NCI-H187 treated with DMSO at 0.1 percent for 48 hours (cell line): Measurements from ENCODE around the gene ITCH.
A peak's percentile ranks its signal among the peaks of the same experiment; 100 is the strongest.
"Not testable (repeated sequence)": the region's sequence is repeated elsewhere in the genome, so short reads cannot be mapped to it uniquely, and the experiment has no call there.

Experiments used
- DNase-seq: peaks from one replicate; lab custom pipeline; 2025; lab: John Stamatoyannopoulos, UW

ITCH gene

DNA sequence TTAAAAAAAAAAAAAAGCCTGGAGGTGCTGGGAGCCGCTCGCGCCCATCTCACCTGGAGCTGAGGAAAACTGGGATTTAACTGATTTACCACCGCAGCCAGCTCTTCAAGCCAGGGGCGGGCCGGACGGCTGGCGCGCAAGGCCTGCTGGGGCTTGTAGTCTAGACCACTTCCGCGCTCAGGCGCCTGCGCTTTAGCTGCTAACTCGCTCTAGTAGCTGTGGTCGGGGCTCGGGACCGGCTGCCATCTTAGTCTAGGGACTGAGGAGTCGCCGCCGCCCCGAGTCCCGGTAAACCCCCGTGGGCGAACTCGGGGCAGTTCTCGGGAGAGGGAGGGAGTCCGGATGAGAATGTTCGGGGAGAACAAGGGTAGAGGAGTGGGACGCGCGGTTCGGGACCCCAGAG is at the start of gene ITCH:
TSS of gene ITCH (plus strand) at position 212 of the 403 bp plus-strand sequence. CDS start 30,539 bp downstream, outside the sequence.
- DNase-seq: peak; percentile 53

DNA sequence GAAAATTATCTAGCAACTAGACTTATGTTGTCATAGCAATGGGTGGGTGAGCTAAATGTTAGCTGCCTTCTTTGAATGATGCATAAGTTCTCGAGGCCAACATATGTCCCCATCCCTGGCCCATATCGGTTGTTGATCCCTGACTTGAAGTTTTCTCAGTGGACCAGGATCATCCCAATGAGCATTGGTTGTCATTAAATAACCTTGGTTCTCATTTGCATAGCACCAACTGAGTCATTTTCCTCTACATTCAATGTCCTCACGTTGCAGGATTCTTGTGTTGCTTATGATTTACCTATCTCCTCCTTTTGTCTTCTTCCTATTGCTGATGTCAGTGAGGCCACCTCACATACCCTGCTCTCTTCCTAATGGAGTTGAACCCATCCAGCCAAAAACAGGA is 47.8 kb upstream of the ITCH start:
- DNase-seq: no peak

DNA sequence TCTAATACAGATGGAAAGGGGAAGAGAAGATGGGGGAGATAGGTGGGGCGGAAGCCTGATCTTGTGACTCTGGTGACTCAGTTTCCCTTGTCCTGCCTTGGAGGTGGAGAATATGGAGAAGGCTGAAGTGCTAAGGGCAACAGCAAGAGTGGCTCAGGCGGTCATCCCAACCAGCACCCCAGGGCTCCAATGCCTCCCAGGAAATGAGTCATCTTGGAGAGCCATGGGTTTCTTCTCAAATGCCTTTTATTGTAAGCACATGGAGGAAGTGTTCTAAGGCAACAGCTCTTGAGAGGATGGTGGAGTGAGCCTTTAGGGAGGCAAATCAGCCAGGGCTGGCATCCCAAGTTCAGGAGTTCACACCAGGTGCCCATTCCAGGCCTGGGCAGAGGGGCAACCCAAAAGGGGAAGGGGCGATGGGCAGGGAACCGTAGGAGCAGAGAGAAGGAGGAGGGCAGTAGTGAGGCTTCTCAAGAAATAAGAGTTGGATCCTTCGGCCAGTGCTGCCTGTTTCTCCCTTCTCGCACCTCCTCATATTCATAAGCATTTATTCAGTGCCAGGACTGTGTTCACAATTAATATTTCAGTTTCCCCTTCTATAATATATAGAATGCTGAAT is 46.8 kb upstream of the ITCH start:
- DNase-seq: no peak

DNA sequence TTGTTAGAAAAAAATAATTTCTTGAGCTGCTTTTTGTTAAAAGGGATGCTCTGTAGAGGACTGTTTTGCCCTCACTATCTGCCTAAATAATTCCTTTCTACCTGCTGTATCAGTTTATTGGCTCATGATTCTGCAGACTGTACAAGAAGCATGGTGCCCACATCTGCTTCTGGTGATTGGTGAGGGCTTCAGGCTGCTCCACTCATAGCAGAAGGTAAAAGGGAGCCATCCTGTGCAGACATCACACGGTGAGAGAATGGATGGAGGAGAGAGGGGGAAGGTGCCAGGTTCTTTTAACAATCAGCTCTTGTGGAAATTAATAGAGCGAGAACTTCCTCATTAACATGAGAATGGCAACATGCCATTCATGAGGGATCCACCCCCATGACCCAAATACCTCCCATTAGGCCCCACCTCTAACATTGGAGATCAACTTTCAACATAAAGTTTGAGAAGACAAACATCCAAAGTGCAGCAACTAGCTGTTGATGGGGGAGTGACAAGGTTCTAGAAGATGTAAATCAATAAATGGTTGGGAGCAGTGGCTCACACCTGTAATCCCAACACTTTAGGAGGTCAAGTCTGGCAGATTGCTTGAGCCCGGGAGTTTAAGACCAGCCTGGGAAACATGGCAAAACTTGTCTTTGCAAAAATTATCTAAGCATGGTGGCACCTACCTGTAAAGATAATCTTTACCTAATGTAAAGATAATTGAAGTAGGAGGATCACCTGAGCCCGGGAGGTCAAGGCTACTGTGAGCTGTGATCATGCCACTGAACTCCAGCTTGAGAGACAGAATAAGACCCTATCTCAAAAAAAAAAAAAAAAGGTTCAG is 44.2 kb upstream of the ITCH start:
- DNase-seq: no peak

DNA sequence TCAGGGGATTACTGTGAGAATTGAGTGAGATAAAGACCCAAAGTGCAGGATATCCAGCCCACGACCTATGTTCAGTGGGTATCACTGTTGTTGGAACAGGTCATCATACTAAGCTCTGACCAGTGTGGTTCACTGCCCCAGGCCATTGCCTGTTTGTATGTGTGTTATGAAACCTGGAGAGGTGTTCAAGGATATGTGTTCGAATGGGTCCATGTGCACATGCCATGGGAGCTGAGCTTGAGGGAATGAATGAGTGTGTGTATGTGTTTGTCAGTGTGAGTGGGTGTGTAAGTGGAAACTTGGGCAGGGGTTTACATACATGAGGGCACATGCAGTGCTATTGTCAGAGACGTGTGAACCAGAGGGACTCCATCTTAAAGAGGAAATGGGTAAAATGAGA is 42.2 kb upstream of the ITCH start:
- DNase-seq: no peak

- DNase-seq: no peak
Measured at GRCh38 chr20:34322267-34323105, 40.6 kb upstream of the ITCH start.

DNA sequence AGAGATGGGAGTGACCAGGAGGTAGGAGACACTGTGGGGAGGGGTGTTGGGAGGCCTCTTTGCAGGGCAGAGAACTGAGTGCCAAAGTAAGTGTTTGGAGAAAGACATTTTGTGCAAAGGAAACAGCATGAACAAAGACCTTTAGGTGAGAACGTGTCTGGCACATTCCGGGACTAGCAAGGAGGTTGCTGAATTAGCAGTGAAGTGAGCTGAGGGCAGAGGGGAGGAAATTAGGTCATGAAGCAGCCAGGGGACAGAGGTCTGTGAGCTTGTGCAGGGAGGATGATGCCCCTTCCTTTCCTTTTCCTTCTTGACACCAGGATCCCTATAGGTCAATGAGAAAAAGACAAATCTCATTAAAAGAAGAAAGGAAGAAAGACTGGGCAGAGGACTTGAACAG is 38.5 kb upstream of the ITCH start:
- no peak for DNase-seq

GRCh38 chr20:34328207-34328606 is 34.9 kb upstream of the ITCH start:
- DNase-seq: not testable (repeated sequence)

DNA sequence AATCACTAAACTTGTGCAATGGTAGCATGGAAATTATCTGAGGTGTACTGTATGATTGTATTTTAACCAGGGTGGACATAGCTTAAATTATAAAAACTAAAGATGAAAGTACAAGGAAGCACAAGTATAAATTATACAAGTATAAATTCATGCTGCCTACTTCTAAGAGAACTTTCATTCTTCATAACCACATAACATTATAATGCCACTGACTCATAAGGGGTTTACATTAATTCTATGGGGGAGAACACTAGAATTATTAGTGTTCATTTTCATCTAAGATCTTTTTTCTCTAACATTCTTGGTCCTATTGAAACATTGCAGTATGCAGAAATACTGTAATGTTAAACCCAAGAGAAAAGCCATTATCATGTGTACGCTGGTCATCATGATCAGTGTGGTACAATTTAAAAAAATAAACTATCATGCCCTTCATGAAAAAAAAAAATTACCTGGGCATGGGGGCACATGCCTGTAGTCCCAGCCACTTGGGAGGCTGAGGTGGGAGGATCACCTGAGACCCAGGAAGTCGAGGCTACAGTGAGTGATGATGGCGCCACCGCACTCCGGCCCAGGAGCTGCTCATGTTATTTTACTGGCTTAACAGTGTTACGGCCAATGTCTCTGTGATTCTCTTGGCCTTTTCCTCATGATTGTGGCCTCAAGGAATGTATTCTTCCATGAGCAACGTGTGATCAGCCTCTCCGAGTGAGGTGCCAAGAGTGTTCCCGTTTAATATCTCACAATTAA is 34.0 kb upstream of the ITCH start:
- DNase-seq: no peak

GRCh38 chr20:34330861-34331544 is 32.1 kb upstream of the ITCH start:
- DNase-seq: not testable (repeated sequence)

DNA sequence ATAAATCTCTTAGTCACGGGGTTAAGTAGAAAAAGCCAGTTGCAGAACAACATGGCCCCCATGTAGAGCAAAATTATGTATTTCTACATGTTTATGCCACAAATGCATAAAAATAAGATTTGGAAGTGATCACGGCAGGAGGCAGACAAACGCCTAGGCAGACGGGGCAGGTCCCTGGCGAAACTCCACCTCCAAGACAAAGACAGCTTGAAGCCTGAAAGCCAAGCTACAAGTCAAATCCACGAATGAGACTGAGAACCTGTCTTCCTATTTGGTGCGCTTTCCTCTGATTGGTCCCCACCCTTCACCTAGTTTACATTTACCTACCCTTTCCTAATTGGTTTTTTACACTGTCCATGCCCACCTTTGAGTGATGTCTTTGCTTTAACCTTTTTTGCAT is 31.2 kb upstream of the ITCH start:
- DNase-seq: no peak

DNA sequence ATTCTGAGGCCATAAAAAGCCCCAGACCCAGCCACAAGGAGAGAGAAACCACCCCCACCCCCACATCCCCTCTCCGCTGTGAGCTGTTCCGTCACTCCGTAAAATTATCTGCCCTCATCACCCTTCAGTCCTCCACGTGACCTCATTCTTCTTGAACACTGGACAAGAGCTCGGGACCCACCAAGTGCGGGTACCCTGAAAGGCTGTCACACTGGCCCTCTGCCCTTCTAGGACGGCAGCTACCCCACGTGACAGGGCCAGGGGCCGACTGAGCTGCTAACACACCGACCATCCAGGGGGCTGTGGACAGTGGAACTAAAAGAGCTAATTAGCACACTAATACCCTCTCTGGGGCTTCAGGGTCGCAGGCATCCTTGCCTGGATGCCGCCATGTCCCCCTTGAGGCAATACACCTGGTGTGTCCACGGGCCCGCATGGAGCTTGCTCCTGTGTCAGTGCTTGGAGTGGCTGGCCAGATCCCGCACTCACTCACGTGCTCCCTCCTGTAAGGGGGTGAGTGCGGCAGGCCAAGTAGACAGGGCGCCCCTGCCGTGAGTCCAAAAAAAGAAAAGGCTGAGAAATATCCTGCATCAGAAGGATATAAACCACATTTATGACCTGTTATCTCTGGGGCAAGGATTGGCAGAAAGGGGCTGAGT is 30.7 kb upstream of the ITCH start:
- DNase-seq: no peak

DNA sequence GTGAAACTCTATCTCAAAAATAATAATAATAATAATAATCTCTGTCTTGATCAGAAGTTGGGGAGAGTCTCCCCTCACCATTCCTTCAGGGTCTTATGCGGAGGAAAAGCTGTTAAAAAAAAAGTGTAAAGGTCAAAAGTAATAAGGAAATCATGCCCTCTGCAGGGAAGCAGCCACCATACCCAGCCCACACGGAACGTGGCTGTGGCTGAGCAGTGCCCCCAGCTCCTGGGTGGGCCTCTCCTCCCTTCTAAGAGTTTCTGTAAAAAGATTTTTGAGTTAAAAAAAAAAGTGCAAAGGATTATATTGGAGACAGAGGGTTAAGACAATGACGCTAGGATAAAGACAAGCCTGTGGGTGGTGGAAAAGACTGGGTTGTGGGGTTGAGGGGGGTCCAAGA is 29.3 kb upstream of the ITCH start:
- DNase-seq: no peak

DNA sequence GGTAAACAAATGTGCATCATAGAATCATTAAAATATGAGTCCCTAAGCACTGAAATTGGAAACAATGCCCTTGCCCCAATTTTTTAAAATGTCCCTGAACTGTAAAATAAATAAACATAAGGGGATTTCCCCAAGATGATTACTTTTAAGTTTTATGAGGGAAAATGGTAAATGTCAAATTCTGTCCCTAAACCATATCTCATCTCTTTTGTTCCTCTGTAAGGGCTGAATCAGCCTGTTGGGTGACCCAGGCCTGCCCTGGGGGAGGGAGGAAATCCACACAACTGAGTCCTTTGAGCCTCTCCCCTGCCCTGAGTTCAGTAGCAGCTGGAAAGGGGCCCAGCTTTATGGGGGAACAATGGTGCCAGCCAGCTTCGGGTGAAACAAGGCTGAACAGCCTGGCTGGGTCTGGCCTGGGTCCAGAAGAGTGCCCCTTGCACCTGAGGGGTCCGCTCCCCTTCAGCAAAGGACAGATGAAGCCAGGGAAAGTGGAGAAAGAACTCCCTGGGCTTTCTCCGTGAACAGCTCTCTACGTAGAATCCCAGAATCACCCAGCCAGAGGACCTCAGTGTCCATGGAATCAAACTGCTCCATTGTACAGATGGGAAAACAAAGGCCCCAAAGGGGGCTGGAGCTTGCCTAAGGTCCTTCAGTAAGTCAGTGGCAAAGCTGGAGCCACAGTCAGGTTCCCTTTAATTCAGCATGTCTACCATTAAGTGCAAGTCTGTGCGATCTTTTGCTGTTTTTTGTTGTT is 28.2 kb upstream of the ITCH start:
- DNase-seq: no peak

DNA sequence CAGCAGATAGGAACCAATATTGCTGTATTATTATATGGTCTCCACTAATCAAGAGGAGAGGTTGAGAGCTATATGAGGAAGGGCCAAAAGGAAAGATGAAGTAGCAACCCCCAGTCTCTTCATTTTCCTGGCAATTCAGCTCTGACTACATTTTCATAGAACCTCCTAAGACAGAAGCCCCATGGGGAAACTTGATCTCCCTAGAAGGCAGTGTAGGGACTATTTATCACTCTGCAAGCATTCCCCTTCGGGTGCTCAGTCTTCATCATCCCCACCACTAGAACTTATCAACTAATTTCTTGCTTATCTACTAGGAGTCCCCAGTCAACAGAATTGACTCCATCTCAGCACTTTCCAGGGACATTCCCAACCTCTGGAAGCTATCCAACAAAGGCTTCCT is 25.5 kb upstream of the ITCH start:
- no peak for DNase-seq

DNA sequence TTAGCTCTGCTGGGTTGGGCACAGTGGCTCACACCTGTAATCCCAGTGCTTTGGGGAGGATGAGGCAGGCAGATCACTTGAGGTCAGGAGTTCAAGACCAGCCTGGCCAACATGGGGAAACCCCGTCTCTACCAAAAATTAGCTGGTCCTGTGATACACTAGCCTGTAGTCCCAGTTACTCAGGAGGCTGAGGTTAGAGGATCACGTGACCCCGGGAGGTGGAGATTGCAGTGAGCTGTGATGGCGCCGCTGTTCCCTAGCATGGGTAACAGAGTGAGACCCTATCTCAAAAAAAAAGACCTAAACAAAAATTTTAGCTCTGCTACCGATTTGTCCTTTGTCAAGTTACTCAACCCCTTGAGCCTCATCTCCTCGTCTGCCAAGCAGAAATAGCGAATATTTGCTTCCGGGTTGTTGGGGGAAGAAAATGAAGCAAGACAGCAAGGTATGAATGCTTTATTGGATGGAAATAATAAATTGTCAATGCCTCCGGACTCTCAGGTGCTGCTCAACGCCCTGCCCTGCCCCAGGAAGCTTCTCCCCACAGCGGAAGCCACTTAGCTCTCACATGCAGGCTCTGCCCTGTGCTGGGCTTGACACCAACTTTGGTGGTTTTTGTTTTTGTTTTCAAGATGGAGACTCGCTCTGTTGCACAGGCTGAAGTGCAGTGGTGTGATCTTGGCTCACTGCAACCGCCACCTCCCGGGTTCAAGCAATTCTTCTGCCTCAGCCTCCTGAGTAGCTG is 24.9 kb upstream of the ITCH start:
- no peak for DNase-seq

DNA sequence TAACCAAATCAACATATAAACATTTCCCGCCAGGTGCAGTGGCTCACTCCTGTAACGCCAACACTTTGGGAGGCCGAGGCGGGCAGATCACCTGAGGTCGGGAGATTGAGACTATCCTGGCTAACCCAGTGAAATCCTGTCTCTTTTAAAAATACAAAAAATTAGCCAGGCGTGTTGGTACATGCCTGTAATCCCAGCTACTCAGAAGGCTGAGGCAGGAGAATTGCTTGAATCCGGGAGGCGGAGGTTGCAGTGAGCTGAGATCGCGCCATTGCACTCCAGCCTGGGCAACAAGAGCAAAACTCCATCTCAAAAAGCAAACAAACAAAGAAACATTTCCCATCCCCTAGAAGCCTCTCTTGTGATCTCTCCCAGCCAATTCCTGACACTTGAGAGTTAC is 22.3 kb upstream of the ITCH start:
- DNase-seq: not testable (repeated sequence)

DNA sequence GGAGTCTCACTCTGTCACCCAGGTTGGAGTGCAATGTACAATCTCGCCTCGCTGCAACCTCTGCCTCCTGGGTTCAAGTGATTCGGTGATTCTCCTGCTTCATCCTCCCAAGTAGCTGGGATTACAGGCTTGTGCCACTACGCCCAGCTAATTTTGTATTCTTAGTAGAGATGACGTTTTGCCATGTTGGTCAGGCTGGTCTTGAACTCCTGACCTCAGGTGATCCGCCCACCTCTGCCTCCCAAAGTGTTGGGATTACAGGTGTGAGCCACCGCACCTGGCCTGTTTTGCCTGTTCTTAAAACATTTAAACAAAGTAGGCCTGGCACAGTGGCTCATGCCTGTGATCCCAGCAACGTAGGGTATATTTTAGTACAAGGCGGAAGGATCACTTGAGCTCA is 21.9 kb upstream of the ITCH start:
- not testable (repeated sequence) for DNase-seq

DNA sequence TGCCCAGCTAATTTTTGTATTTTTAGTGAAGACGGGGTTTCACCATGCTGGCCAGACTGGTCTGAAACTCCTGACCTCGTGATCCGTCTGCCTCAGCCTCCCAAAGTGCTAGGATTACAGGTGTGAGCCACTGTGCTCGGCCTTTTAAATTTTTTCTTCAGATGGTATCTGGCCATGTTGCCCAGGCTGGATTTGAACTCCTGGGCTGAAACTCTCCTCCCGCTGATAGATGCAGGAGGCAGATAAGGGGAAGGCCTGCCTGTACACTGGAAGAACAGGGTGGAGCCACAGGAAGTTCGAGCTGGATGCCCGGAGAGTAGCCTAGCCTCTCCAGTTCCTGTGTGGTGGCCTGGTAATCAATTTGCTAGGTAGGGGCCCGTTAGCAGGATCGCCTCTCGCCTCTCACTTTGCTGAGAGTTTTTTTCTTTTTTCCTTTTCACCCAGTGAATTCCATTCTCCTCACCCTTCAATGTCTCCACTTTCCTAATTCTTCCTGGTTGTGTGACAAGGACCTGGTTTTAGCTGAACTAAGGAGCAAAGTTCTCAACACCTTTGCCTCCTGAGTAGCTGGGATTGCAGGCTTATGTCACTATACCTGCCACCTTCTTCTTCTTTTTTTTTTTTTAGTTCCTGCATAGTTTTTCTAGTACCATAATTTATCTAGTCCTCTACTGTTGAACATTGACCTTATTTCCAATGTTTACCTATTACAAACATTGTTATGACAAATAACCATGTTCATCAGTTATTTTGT is 19.4 kb upstream of the ITCH start:
- DNase-seq: no peak
